ENCODE data around the gene IFNA4.
"Not testable (repeated sequence)": the region's sequence is repeated elsewhere in the genome, so short reads cannot be mapped to it uniquely, and the experiment has no call there.

Gene IFNA4

DNA sequence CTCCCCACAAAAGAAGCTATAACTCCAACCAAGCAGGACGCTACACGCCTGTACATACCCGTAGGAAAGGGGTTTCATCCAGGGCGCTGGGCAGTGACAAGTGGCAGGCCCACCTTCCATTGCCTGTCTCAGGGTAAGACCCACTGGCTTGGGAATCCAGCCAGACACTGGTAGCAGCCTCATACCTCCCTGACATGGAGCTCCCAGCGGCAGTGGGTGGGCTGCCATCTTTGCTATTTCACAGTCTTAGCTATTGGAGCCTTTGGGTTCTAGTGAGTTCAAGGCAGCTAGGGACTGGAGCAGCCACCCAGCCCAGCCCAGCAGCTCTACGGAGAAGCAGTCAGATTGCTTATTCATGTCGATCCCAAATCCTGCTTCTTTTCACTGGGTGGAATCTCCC lies 22.9 kb upstream of the IFNA4 start:
- Histone ChIP-seq H3K4me1 (ENCODE audit: low read length) (peaks cover 20% of the 10 kb centered on the region), H3K79me2 (ENCODE audit: low read length) (no peaks in the 10 kb centered on the region), H3K36me3 (replicated peaks; ENCODE audit: low read depth, low read length) (no peaks in the 10 kb centered on the region), H4K20me1 (ENCODE audit: insufficient read depth, low read length) (no peaks in the 10 kb centered on the region), H3K9me3 (ENCODE audit: insufficient read depth, low read length) (no peaks in the 10 kb centered on the region), H3K4me3 (ENCODE audit: low read length) (no peak overlapping the region), H3K9ac (ENCODE audit: low read length) (no peak overlapping the region), H3K27me3 (ENCODE audit: low read depth, low read length) (peaks cover 8% of the 10 kb centered on the region; the same call in 1 of the 2 replicates), H3K27ac (ENCODE audit: low read length) (no peak overlapping the region), H2AFZ (ENCODE audit: low read depth, low read length) (no peak overlapping the region), H3K4me2 (ENCODE audit: low read length) (no peak overlapping the region)
- no peak for TF ChIP-seq EZH2phosphoT487 (IDR thresholded peaks at IDR 0.05; ENCODE audit: low read depth)

GRCh38 chr9:21207043-21207442 lies 19.7 kb upstream of the IFNA4 start, which contains the start of gene IFNA10:
Gene IFNA10 (minus strand): TSS chr9:21207143. CDS start chr9:21207097, 46 bp downstream.
- not testable (repeated sequence) for H2AFZ ChIP-seq (ENCODE audit: low read depth, low read length); H3K4me3 ChIP-seq (ENCODE audit: low read length); H3K79me2 ChIP-seq (ENCODE audit: low read length); H3K4me1 ChIP-seq (ENCODE audit: low read length); H3K4me2 ChIP-seq (ENCODE audit: low read length); H3K36me3 ChIP-seq (replicated peaks; ENCODE audit: low read depth, low read length); H4K20me1 ChIP-seq (ENCODE audit: insufficient read depth, low read length); H3K9me3 ChIP-seq (ENCODE audit: insufficient read depth, low read length); H3K27ac ChIP-seq (ENCODE audit: low read length); H3K9ac ChIP-seq (ENCODE audit: low read length)
- H3K27me3 ChIP-seq (ENCODE audit: low read depth, low read length): peaks cover 19% of the 10 kb centered on the region; the same call in 1 of the 2 replicates

DNA sequence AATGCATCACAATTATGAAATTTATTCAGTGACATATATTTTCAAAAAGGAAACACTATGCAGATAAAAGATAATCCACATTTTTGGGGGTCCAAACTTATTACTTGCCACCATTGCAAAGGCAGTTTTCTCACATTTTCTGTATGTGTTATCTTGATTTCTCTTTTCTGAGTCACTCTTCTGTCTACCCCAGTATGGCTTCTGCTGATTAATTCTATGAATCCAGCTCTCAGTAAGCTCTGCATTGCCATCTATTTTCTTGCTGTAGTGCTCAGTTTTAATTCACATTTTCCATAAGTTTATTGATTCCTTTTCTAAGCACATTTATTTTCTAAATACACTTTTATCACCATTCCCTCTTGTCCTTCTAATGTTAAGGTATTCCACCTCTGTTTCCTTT lies 17.8 kb upstream of the IFNA4 start:
- H3K4me2 ChIP-seq (ENCODE audit: low read length): no peak overlapping the region

GRCh38 chr9:21202105-21202504 lies 14.7 kb upstream of the IFNA4 start, which contains the start of gene IFNA7:
Gene IFNA7 (minus strand): TSS chr9:21202205. CDS start chr9:21202165, 40 bp downstream.
- not testable (repeated sequence) for H3K27ac ChIP-seq (ENCODE audit: low read length); H3K79me2 ChIP-seq (ENCODE audit: low read length); H4K20me1 ChIP-seq (ENCODE audit: insufficient read depth, low read length); H3K36me3 ChIP-seq (replicated peaks; ENCODE audit: low read depth, low read length); H3K4me2 ChIP-seq (ENCODE audit: low read length); H3K4me3 ChIP-seq (ENCODE audit: low read length); H2AFZ ChIP-seq (ENCODE audit: low read depth, low read length); H3K9me3 ChIP-seq (ENCODE audit: insufficient read depth, low read length); H3K9ac ChIP-seq (ENCODE audit: low read length)
- peaks cover 13% of the 10 kb centered on the region for H3K4me1 ChIP-seq (ENCODE audit: low read length)
- H3K27me3 ChIP-seq (ENCODE audit: low read depth, low read length): peaks cover 34% of the 10 kb centered on the region

More for the DNA sequence above, 17.8 kb upstream of the IFNA4 start:
- no peaks in the 10 kb centered on the region for H3K79me2 ChIP-seq (ENCODE audit: low read length)
- no peak overlapping the region for H3K27ac ChIP-seq (ENCODE audit: low read length)
- no peak overlapping the region for H2AFZ ChIP-seq (ENCODE audit: low read depth, low read length)
- no peak for TF ChIP-seq CTCF (IDR thresholded peaks at IDR 0.05; ENCODE audit: low read depth, low read length)
- TF ChIP-seq EZH2phosphoT487 (IDR thresholded peaks at IDR 0.05; ENCODE audit: low read depth): no peak
- H3K9me3 ChIP-seq (ENCODE audit: insufficient read depth, low read length): no peaks in the 10 kb centered on the region
- H3K9ac ChIP-seq (ENCODE audit: low read length): no peak overlapping the region
- peaks cover 26% of the 10 kb centered on the region for H3K27me3 ChIP-seq (ENCODE audit: low read depth, low read length)
- 0 out of 2 replicates have a peak, but pooled peaks cover 4% of the 10 kb centered on the region for H3K4me1 ChIP-seq (ENCODE audit: low read length)
- H4K20me1 ChIP-seq (ENCODE audit: insufficient read depth, low read length): no peaks in the 10 kb centered on the region
- H3K4me3 ChIP-seq (ENCODE audit: low read length): no peak overlapping the region
- no peaks in the 10 kb centered on the region for H3K36me3 ChIP-seq (replicated peaks; ENCODE audit: low read depth, low read length)

DNA sequence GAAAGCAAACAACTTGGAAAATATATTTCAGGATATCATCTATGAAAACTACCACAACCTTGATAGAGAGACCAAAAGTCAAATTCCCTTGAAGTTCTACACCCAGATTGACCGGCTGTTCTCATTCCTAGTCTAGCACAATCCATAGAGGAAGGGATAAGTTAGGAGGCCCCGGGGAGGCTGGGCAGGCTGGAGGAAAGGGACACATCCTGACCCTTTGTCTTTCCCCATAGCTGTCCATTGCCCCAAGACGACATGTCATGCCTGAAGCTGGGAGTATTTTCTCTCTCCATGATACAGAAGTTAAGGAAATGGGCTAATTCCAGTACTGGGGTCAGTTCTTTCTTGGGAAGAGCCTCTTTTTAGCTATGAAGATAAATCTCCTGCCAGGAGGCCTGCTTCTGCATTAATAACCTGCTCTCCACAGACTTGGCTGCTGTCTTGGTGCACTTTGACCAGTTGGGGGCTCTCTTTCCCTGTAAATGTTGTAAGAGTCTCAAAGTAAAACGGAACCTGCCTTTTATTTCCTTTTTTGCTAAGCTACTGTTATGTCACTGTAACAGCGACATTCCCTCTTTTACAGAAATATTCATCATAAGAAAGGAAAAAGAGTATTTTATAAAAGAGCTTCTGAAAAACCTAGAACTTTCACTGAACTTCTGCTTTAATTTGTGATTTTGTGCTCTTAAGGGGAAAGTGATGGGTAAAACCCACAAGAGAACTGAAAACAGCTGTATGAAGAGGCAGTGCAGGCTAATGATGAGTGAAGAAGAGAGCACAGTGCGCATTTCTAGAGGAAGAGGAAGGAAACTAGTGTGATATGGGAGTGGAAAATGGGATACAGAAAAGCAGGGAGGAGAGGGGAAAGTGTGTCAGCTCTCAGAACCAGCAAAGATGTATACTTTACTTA lies 7.7 kb upstream of the IFNA4 start:
- H3K36me3 ChIP-seq (replicated peaks; ENCODE audit: low read depth, low read length); H3K9ac ChIP-seq (ENCODE audit: low read length); H3K9me3 ChIP-seq (ENCODE audit: insufficient read depth, low read length); H2AFZ ChIP-seq (ENCODE audit: low read depth, low read length); H4K20me1 ChIP-seq (ENCODE audit: insufficient read depth, low read length); H3K79me2 ChIP-seq (ENCODE audit: low read length): not testable (repeated sequence)
- Histone ChIP-seq H3K4me1 (ENCODE audit: low read length) (peaks cover 36% of the 10 kb centered on the region), H3K27ac (ENCODE audit: low read length) (peak overlapping the region; percentile 44; the same call in 1 of the 2 replicates), H3K27me3 (ENCODE audit: low read depth, low read length) (peaks cover 23% of the 10 kb centered on the region), H3K4me2 (ENCODE audit: low read length) (peak overlapping the region; percentile 64), H3K4me3 (ENCODE audit: low read length) (peak overlapping the region; percentile 7; the same call in 1 of the 2 replicates)
- TF ChIP-seq CTCF (IDR thresholded peaks at IDR 0.05; ENCODE audit: low read depth, low read length) (peak; percentile 63), EZH2phosphoT487 (IDR thresholded peaks at IDR 0.05; ENCODE audit: low read depth) (0 out of 2 replicates have a peak, but pooled peaks have one; percentile 43)

Data from OCI-LY3 (cell line).